MG63 (cell line): ENCODE measurements around the gene ATP6AP1. TPM values are rescaled to one million over a fixed set of nuclear protein-coding genes. Genes with fewer than 3 reads are reported as not detected.
A peak's percentile ranks its signal among the peaks of the same experiment; 100 is the strongest.

Experiments
- DNase-seq: peaks from one replicate; pipeline ENCODE4 v3.0.0-alpha.2; 2020
- H3K27me3 ChIP-seq: fragments of 250-450 bp; sonication (Bioruptor Pico); 2 replicates; pipeline ENCODE4 v1.5.1; 2020; ENCODE audit warnings: mild to moderate bottlenecking, moderate library complexity
- H3K36me3 ChIP-seq: fragments of 250-450 bp; sonication (Bioruptor Pico); 2 replicates; pipeline ENCODE4 v1.5.1; 2020; ENCODE audit warnings: mild to moderate bottlenecking, moderate library complexity
- H3K4me3 ChIP-seq: fragments of 250-450 bp; sonication (Bioruptor Pico); 2 replicates; pipeline ENCODE4 v1.5.1; 2020; ENCODE audit warnings: mild to moderate bottlenecking, moderate library complexity
- H3K9me3 ChIP-seq: fragments of 250-450 bp; sonication (Bioruptor Pico); 2 replicates; pipeline ENCODE4 v1.5.1; 2020; ENCODE audit warnings: mild to moderate bottlenecking, moderate library complexity
- total RNA-seq: library from RNA; depleted of rRNA; stranded (reverse); fragments of >200 nt; shearing (Covaris generic); gene quantifications from 2 replicates; pipeline ENCODE4 v1.2.3, GENCODE V29; 2014; ENCODE audit warnings: low replicate concordance

ATP6AP1 gene
- total RNA-seq, 1 experiment from 2014 or later = 53.2 TPM

- no peaks in the 10 kb centered on the region for H3K27me3 ChIP-seq
- no peaks in the 10 kb centered on the region for H3K36me3 ChIP-seq
- peak; percentile 41 for DNase-seq
- peak within 1 kb of the TSS; percentile 52 for H3K4me3 ChIP-seq
- H3K9me3 ChIP-seq = no peaks in the 10 kb centered on the region
Observed at GRCh38 chrX:154458116-154458953, 29.9 kb downstream of the ATP6AP1 start, which contains the start of gene PLXNA3. PLXNA3 (plus strand) TSS chrX:154458281; CDS start chrX:154460184, 1,903 bp downstream.

- no peaks in the 10 kb centered on the region for H3K27me3 ChIP-seq
- peak; percentile 22 for DNase-seq
- peak overlapping the region; percentile 52 for H3K4me3 ChIP-seq
Observed at GRCh38 chrX:154458954-154459778, 30.7 kb downstream of the ATP6AP1 start.

GRCh38 chrX:154459832-154460231, 31.4 kb downstream of the ATP6AP1 start:
- H3K9me3 ChIP-seq = no peaks in the 10 kb centered on the region
- DNase-seq = no peak
- no peaks in the 10 kb centered on the region for H3K27me3 ChIP-seq
- no peak overlapping the region for H3K4me3 ChIP-seq
- H3K36me3 ChIP-seq = no peaks in the 10 kb centered on the region

More at GRCh38 chrX:154458954-154459778, 30.7 kb downstream of the ATP6AP1 start:
- H3K9me3 ChIP-seq = no peaks in the 10 kb centered on the region
- no peaks in the 10 kb centered on the region for H3K36me3 ChIP-seq

- H3K4me3 ChIP-seq = no peak overlapping the region
- no peak for DNase-seq
- H3K27me3 ChIP-seq = no peaks in the 10 kb centered on the region
- H3K36me3 ChIP-seq = no peaks in the 10 kb centered on the region
- H3K9me3 ChIP-seq = no peaks in the 10 kb centered on the region
Observed at GRCh38 chrX:154460326-154460725, 31.8 kb downstream of the ATP6AP1 start.

GRCh38 chrX:154462396-154462795, 33.9 kb downstream of the ATP6AP1 start:
- H3K27me3 ChIP-seq = no peaks in the 10 kb centered on the region
- no peak overlapping the region for H3K4me3 ChIP-seq
- H3K36me3 ChIP-seq = no peaks in the 10 kb centered on the region
- DNase-seq = no peak
- H3K9me3 ChIP-seq = no peaks in the 10 kb centered on the region

GRCh38 chrX:154463611-154464220, 35.2 kb downstream of the ATP6AP1 start:
- H3K27me3 ChIP-seq = no peaks in the 10 kb centered on the region
- H3K36me3 ChIP-seq = no peaks in the 10 kb centered on the region
- DNase-seq = no peak
- H3K9me3 ChIP-seq = no peaks in the 10 kb centered on the region
- H3K4me3 ChIP-seq = no peak overlapping the region

GRCh38 chrX:154464806-154465365, 36.4 kb downstream of the ATP6AP1 start:
- Histone ChIP-seq H3K27me3 (no peaks in the 10 kb centered on the region), H3K4me3 (no peak overlapping the region), H3K9me3 (no peaks in the 10 kb centered on the region), H3K36me3 (no peaks in the 10 kb centered on the region)
- no peak for DNase-seq

DNA sequence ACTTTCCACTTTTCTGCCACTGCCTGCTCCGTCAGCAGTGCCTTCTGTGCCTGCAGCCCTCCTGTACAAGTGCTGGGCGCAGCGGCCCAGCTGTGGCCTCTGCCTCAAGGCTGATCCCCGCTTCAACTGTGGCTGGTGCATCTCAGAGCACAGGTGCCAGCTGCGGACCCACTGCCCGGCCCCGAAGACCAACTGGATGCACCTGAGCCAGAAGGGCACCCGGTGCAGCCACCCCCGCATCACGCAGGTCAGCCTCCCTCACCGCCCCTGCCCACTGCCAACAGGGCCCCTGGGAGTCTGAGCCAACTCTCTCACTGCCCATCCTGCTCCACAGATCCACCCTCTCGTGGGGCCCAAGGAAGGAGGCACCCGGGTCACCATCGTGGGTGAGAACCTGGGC, 37.1 kb downstream of the ATP6AP1 start:
- H3K4me3 ChIP-seq = no peak overlapping the region
- H3K27me3 ChIP-seq = no peaks in the 10 kb centered on the region
- H3K9me3 ChIP-seq = no peaks in the 10 kb centered on the region
- no peak for DNase-seq
- H3K36me3 ChIP-seq = no peaks in the 10 kb centered on the region

- no peaks in the 10 kb centered on the region for H3K9me3 ChIP-seq
Observed at GRCh38 chrX:154466036-154466435, 37.6 kb downstream of the ATP6AP1 start.

DNA sequence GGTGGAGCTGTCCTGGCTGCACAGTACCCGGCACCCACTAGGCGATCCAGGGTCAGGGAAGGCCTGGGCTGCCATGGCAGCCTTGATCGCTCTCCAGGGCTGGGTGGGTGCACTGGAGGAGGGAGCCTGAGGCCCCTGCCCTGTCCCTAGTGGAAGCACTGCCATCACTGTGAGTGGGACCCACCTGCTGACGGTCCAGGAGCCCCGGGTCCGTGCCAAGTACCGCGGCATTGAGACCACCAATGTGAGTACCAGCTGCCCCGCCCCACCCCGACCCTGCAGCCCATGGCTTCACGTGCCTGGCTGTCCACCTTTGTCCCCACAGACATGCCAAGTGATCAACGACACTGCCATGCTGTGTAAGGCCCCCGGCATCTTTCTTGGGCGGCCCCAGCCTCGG, 38.4 kb downstream of the ATP6AP1 start:
- no peak for DNase-seq
- Histone ChIP-seq H3K4me3 (no peak overlapping the region), H3K9me3 (no peaks in the 10 kb centered on the region), H3K27me3 (no peaks in the 10 kb centered on the region), H3K36me3 (no peaks in the 10 kb centered on the region)

More at GRCh38 chrX:154466036-154466435, 37.6 kb downstream of the ATP6AP1 start:
- H3K4me3 ChIP-seq = no peak overlapping the region
- no peaks in the 10 kb centered on the region for H3K27me3 ChIP-seq
- no peaks in the 10 kb centered on the region for H3K36me3 ChIP-seq
- DNase-seq = no peak

- H3K27me3 ChIP-seq = no peaks in the 10 kb centered on the region
Observed at GRCh38 chrX:154467556-154467955, 39.1 kb downstream of the ATP6AP1 start.

GRCh38 chrX:154468217-154468616, 39.7 kb downstream of the ATP6AP1 start:
- Histone ChIP-seq H3K4me3 (no peak overlapping the region), H3K9me3 (no peaks in the 10 kb centered on the region), H3K27me3 (no peaks in the 10 kb centered on the region), H3K36me3 (no peaks in the 10 kb centered on the region)
- no peak for DNase-seq

More at GRCh38 chrX:154467556-154467955, 39.1 kb downstream of the ATP6AP1 start:
- no peaks in the 10 kb centered on the region for H3K9me3 ChIP-seq
- no peak overlapping the region for H3K4me3 ChIP-seq
- no peak for DNase-seq
- no peaks in the 10 kb centered on the region for H3K36me3 ChIP-seq

GRCh38 chrX:154469114-154469513, 40.6 kb downstream of the ATP6AP1 start:
- Histone ChIP-seq H3K36me3 (no peaks in the 10 kb centered on the region), H3K9me3 (no peaks in the 10 kb centered on the region), H3K27me3 (no peaks in the 10 kb centered on the region), H3K4me3 (no peak overlapping the region)
- DNase-seq = no peak

GRCh38 chrX:154469880-154470279, 41.4 kb downstream of the ATP6AP1 start:
- H3K36me3 ChIP-seq = no peaks in the 10 kb centered on the region
- no peak for DNase-seq
- H3K27me3 ChIP-seq = no peaks in the 10 kb centered on the region
- H3K9me3 ChIP-seq = no peaks in the 10 kb centered on the region
- H3K4me3 ChIP-seq = no peak overlapping the region

DNA sequence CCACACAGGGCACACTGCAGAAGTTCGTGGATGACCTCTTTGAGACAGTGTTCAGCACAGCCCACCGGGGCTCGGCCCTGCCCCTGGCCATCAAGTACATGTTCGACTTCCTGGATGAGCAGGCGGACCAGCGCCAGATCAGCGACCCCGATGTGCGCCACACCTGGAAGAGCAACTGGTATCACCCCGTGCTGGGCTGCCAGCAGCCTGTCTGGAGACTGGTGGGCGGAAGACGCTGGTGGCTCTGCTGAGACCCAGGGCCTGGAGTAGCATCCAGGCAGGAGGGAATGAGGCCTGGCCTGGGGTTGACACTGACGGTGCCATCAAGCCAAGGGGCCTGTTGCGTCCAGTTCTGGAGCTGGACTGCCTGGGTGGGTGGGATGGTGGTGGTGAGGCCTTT, 42.0 kb downstream of the ATP6AP1 start:
- Histone ChIP-seq H3K27me3 (no peaks in the 10 kb centered on the region), H3K36me3 (no peaks in the 10 kb centered on the region), H3K4me3 (no peak overlapping the region), H3K9me3 (no peaks in the 10 kb centered on the region)
- DNase-seq = no peak

GRCh38 chrX:154470914-154471568, 42.6 kb downstream of the ATP6AP1 start:
- H3K36me3 ChIP-seq = no peaks in the 10 kb centered on the region
- H3K4me3 ChIP-seq = no peak overlapping the region
- no peak for DNase-seq

More at GRCh38 chrX:154470914-154471568, 42.6 kb downstream of the ATP6AP1 start:
- no peaks in the 10 kb centered on the region for H3K9me3 ChIP-seq
- no peaks in the 10 kb centered on the region for H3K27me3 ChIP-seq
